GM12865 (cell line): ENCODE data around the gene USP6NL.

Experiments
- DNase-seq: peaks from one replicate; pipeline ENCODE4 v3.0.0; 2010; ENCODE audit warnings: low read depth
- H3K4me3 ChIP-seq: 2 replicates; pipeline ENCODE4 v1.5.1; 2011; ENCODE audit warnings: mild to moderate bottlenecking, low read depth, low read length, control low read depth
- TF ChIP-seq, protein P1 (sequence below): IDR thresholded peaks from 2 replicates; pipeline ENCODE4 v1.5.1; 2011; ENCODE audit warnings: low read length, control low read depth, low read depth, inconsistent platforms; ENCODE audit not compliant: insufficient read depth; ENCODE audit errors: missing control alignments

USP6NL gene

DNA sequence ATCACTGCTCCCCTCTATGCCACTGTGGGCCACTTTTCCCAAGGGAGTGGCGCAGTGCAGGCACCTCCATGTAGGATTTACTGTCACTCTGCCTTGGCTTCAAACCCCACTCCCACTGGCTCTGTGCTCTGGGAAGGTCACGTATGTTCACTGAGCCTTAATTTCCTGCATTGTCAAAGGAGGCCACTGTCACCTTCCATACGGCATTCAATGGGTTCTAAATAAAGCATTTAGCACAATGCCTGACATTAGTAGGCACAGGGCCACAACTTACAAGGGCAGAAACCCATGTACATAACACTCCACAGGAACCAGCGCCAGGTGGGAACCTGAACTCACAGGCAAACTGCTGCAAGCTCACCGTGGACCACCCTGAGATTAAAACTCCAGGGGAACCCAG lies 196.4 kb downstream of the USP6NL start:
- TF ChIP-seq, protein P1, sequence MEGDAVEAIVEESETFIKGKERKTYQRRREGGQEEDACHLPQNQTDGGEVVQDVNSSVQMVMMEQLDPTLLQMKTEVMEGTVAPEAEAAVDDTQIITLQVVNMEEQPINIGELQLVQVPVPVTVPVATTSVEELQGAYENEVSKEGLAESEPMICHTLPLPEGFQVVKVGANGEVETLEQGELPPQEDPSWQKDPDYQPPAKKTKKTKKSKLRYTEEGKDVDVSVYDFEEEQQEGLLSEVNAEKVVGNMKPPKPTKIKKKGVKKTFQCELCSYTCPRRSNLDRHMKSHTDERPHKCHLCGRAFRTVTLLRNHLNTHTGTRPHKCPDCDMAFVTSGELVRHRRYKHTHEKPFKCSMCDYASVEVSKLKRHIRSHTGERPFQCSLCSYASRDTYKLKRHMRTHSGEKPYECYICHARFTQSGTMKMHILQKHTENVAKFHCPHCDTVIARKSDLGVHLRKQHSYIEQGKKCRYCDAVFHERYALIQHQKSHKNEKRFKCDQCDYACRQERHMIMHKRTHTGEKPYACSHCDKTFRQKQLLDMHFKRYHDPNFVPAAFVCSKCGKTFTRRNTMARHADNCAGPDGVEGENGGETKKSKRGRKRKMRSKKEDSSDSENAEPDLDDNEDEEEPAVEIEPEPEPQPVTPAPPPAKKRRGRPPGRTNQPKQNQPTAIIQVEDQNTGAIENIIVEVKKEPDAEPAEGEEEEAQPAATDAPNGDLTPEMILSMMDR = no peak
- no peak for DNase-seq
- no peak overlapping the region for H3K4me3 ChIP-seq

DNA sequence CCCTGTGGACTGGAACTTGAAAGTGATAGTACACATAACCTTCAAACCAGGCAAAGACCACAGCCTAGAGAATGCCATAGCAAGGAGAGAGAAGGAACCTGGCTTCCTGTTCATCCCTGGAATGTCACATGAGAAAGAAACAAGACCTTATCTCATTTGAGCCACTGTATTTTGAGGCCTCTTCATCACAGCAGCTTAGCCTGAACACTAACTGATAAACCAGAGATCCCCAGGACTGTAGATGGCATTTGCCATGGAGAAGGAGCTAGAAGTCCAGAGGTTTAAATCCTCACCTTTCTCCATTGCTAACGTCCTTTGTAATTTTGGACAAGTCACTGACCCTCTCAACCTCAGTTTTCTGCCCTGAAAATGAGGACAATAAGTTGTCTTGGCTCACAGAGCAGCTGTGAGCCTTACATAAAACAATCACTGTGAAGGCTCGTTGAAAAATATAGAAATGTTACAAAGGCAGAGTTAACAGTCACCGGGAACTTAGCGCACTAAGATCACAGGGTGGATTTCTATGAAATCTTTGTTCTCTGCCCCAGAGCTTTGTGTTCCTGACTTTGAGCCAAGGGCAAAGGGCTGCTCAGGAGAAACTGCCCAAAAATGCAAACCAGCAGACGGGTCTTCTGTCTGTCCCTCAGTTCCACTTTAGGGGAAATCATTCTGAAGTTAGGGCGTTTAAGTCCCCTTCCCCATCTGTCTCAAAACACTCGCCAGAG lies 197.0 kb downstream of the USP6NL start:
- no peak overlapping the region for H3K4me3 ChIP-seq
- no peak for DNase-seq
- TF ChIP-seq, protein P1 = no peak

DNA sequence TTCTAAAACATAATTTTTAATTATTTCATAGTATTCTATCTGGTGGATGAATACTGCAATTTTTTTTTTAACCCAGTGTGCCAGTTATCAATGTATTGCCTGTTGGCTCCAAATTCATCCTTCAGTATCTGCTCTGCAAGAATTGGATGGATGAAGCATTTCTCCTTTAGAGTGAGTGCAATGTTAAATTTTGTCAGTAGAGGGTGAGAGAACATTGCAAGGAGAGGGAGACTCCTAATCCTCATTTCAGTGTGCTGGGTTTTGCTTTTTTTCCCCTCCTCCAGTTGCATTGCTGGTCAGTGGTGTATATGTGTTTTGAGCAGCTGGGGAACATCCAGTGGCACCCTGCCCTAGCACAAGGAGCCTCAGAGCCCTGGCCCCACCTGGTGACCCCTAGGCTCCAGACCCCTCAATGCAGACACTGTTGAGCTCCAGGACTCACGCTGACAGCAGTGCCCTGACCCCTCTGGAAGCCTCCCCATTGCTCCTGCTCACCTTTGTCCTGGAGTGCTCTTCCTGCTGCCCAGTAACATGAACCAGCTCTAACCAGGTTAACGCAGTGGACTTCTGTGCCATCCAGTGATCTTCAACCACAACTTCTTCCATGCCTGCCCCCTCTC lies 199.4 kb downstream of the USP6NL start:
- no peak overlapping the region for H3K4me3 ChIP-seq
- peak; percentile 25 for DNase-seq
- TF ChIP-seq, protein P1 = peak; percentile 29

DNA sequence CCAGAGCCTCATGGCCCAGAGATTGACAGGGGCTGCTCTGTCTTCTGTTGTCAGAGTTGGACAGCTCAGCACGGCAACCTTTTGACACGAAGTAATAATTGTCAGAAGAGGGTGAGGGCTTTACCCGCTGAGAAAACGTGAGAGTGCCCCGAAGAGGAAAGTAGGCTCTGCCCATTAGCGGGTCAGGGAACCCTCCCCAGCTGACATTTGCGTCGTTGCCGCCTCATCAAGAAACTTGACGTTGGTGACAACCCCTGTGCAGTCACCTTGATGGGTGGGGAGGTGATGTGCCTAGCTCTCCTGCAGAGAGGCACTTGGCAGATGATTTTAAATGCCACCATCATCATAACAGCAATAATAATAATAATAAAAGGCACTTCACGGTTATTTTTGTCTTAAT lies 202.1 kb downstream of the USP6NL start:
- H3K4me3 ChIP-seq = no peak overlapping the region
- no peak for DNase-seq
- TF ChIP-seq, protein P1 = no peak

DNA sequence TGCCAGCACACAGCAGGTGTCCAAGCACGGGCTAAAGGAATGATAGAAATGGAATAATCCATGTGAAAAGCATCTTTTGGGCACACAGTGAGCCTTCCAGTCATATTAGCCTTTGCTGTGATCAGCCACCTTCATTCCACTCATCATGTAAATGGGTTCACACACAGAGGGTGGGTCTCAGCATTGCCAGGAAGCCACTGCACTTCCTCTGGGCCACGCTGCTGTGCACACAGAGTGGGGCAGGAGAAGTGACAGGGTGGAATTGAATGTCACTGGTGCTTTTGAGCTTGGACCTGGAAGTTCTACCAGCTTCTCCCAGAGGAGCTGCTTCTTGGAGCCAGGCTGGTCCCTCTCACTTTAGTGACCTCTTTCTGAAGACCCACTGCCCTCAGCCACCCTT lies 203.5 kb downstream of the USP6NL start:
- TF ChIP-seq, protein P1 = no peak
- H3K4me3 ChIP-seq = no peak overlapping the region
- no peak for DNase-seq

DNA sequence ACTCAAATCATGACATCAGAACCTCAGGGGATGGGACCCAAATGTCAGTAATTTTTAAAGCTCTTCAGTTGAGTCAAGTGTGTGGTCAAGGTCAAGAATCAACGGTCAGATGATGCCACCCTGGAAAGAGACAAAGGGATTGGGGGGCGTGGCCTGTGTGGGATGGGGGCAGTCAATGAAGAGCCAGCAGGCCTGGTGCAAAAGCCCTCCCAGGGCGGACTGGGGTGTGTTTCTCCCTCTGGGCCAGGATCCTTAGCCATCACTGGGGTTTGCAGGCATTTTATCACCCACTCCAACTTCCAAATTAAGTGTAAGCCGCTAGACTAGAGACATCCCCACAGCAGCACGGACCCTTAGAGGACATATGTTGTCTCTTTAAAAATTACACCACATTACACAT lies 204.7 kb downstream of the USP6NL start:
- TF ChIP-seq, protein P1 = no peak
- DNase-seq = no peak

More for the DNA sequence above, 204.7 kb downstream of the USP6NL start:
- no peak overlapping the region for H3K4me3 ChIP-seq
